Endothelial cell of umbilical vein (primary cell): ENCODE measurements around the gene NDRG2. TPM values are rescaled to one million over a fixed set of nuclear protein-coding genes. Genes with fewer than 3 reads are reported as not detected.

Source experiments
- BruUV-seq: library from RNA; stranded (reverse); fragments of 400-500 nt; replicated peaks from 2 replicates; lab custom pipeline; 2021; lab: Mats Ljungman, UMichigan
- CTCF ChIA-PET: fragments of 300-600, 350-600 bp; sonication (Branson Sonifier 250); formaldehyde crosslinking; loops from one replicate; lab custom pipeline; 2021; ENCODE audit warnings: antibody characterized with exemption, inconsistent platforms; lab: Charles Lee
- POLR2A ChIA-PET: fragments of 300-600, 350-600 bp; sonication (Branson Sonifier 250); formaldehyde crosslinking; loops from one replicate; lab custom pipeline; 2021; ENCODE audit warnings: antibody characterized with exemption, inconsistent platforms; lab: Charles Lee
- DNase-seq: peaks from one replicate; pipeline ENCODE4 v3.0.0-alpha.2; 2011; ENCODE audit warnings: low read depth, low spot score
- FAIRE-seq: peaks from 2 replicates; lab custom pipeline; 2011; peaks lifted over from hg19 to GRCh38; lab: Jason Lieb, UNC
- H2AFZ ChIP-seq: 2 replicates; pipeline ENCODE4 v1.6.0; 2012; ENCODE audit warnings: low read depth, low read length, control low read depth, inconsistent platforms
- H3K27ac ChIP-seq: 2 replicates; pipeline ENCODE4 v1.5.1; 2011; ENCODE audit warnings: low read depth, mild to moderate bottlenecking, control low read depth, low read length, moderate library complexity; ENCODE audit not compliant: insufficient read depth
- H3K27me3 ChIP-seq, 2 experiments: 2 replicates each; pipeline versions ENCODE4 v1.6.0 to v1.6.1; 2011; ENCODE audit warnings: low read length in 2 of 2, mixed read lengths in 1 of 2; ENCODE audit not compliant: control insufficient read depth in 2 of 2, insufficient read depth in 2 of 2
- H3K36me3 ChIP-seq, 2 experiments: 2 replicates in 1 of 2; 3 replicates in 1 of 2; pipeline ENCODE4 v1.5.1; 2011; ENCODE audit warnings: low read length in 2 of 2, mild to moderate bottlenecking in 1 of 2, moderate library complexity in 1 of 2; ENCODE audit not compliant: control insufficient read depth in 2 of 2, insufficient read depth in 2 of 2; ENCODE audit errors: extremely low read depth in 1 of 2
- H3K4me1 ChIP-seq: 3 replicates; pipeline ENCODE4 v1.5.1; 2011; ENCODE audit warnings: mild to moderate bottlenecking, low read length; ENCODE audit not compliant: control insufficient read depth, insufficient read depth; ENCODE audit errors: extremely low read depth
- H3K4me2 ChIP-seq: 2 replicates; pipeline ENCODE4 v1.6.1; 2011; ENCODE audit warnings: low read length, control low read depth, mixed read lengths; ENCODE audit not compliant: insufficient read depth
- H3K4me3 ChIP-seq, 3 experiments: fragments of 200-600 bp in 1 of 3; sonication (generic), shearing (Covaris generic) in 1 of 3; replicated peaks in 1 of 3; 2 replicates each; pipeline ENCODE4 v1.5.1; 2011 to 2016; ENCODE audit warnings: control low read depth in 3 of 3, low read length in 3 of 3, mild to moderate bottlenecking in 2 of 3, inconsistent platforms in 1 of 3, low read depth in 1 of 3, moderate library complexity in 1 of 3; ENCODE audit not compliant: insufficient read depth in 1 of 3
- H3K79me2 ChIP-seq: 2 replicates; pipeline ENCODE4 v1.6.0; 2012; ENCODE audit warnings: low read length, inconsistent platforms; ENCODE audit not compliant: control insufficient read depth, insufficient read depth
- H3K9ac ChIP-seq: replicated peaks from 2 replicates; pipeline ENCODE3; 2011; ENCODE audit warnings: low read length, control low read depth; ENCODE audit not compliant: insufficient read depth; ENCODE audit errors: extremely low read depth
- H3K9me1 ChIP-seq: replicated peaks from 3 replicates; pipeline ENCODE4 v1.6.0; 2011; ENCODE audit warnings: mild to moderate bottlenecking, low read length; ENCODE audit not compliant: control insufficient read depth, insufficient read depth; ENCODE audit errors: extremely low read depth
- H3K9me3 ChIP-seq: replicated peaks from 2 replicates; pipeline ENCODE4 v1.5.1; 2012; ENCODE audit warnings: low read length, inconsistent platforms; ENCODE audit not compliant: control insufficient read depth, insufficient read depth
- H4K20me1 ChIP-seq: replicated peaks from 2 replicates; pipeline ENCODE3; 2011; ENCODE audit warnings: mild to moderate bottlenecking, low read length; ENCODE audit not compliant: control insufficient read depth, insufficient read depth; ENCODE audit errors: extremely low read depth
- EZH2 ChIP-seq: IDR thresholded peaks from 2 replicates; pipeline ENCODE4 v1.6.1; 2012; ENCODE audit warnings: borderline replicate concordance, low read depth, mild to moderate bottlenecking, moderate library complexity, low read length, inconsistent platforms; ENCODE audit not compliant: severe bottlenecking
- FOS ChIP-seq: IDR thresholded peaks from 2 replicates; pipeline ENCODE4 v1.6.1; 2011; ENCODE audit warnings: mild to moderate bottlenecking, low read length, moderate library complexity, borderline replicate concordance; ENCODE audit not compliant: insufficient read depth
- GATA2 ChIP-seq: IDR thresholded peaks from 2 replicates; pipeline ENCODE4 v1.7.0; 2011; ENCODE audit warnings: low read depth, mild to moderate bottlenecking, moderate library complexity, mixed read lengths, low read length; ENCODE audit not compliant: insufficient read length, insufficient read depth
- JUN ChIP-seq: IDR thresholded peaks from 2 replicates; pipeline ENCODE4 v1.6.1; 2011; ENCODE audit warnings: borderline replicate concordance, low read depth; ENCODE audit not compliant: insufficient read length, insufficient read depth
- MAX ChIP-seq: IDR thresholded peaks from 2 replicates; pipeline ENCODE4 v1.6.1; 2011; ENCODE audit not compliant: insufficient read depth, insufficient read length
- MYC ChIP-seq: IDR thresholded peaks from one replicate; pipeline ENCODE4 v1.6.1; 2011; ENCODE audit warnings: mild to moderate bottlenecking, low read depth, low read length
- POLR2A ChIP-seq: IDR thresholded peaks from 2 replicates; pipeline ENCODE4 v1.6.1; 2012; ENCODE audit warnings: low read depth, mild to moderate bottlenecking, control low read depth, low read length
- POLR2AphosphoS5 ChIP-seq: IDR thresholded peaks from 2 replicates; pipeline ENCODE4 v1.6.1; 2012; ENCODE audit warnings: low read depth, mild to moderate bottlenecking, control low read depth, low read length, moderate library complexity; ENCODE audit not compliant: insufficient read depth
- dilution Hi-C: fragments of 300-500 bp; cut with MboI; formaldehyde crosslinking; loops from one replicate; pipeline ENCODE4 v1.15.0; 2019; ENCODE audit warnings: low sequenced_read_pairs; ENCODE audit not compliant: extremely low pct_ligation_motif_present
- intact Hi-C: fragments of 100-400 bp; cut with micrococcal nuclease; formaldehyde crosslinking; loops from one replicate; pipeline ENCODE4 v1.10.0; 2022
- polyA plus RNA-seq, 4 experiments: library from polyadenylated mRNA; depleted of rRNA in 3 of 4; stranded (reverse) in 3 of 4; unstranded in 1 of 4; fragments of >200 nt; gene quantifications; 2 replicates each; pipeline versions ENCODE4 v1.2.1 to v1.2.3, GENCODE V29; 2011 to 2012; ENCODE audit warnings: missing spikeins in 1 of 4
- total RNA-seq: library from RNA; stranded (reverse); gene quantifications from 2 replicates; pipeline ENCODE4 v1.2.3, GENCODE V29; 2021
- TF ChIP-seq, protein P1 (sequence below), 2 donors: IDR thresholded peaks; 1 replicate in 1 of 2; 2 replicates in 1 of 2; pipeline ENCODE4 v1.5.1; 2011; ENCODE audit warnings: low read length in 2 of 2, mild to moderate bottlenecking in 2 of 2, moderate library complexity in 2 of 2, control low read depth in 1 of 2, inconsistent platforms in 1 of 2, low read depth in 1 of 2; ENCODE audit not compliant: insufficient read depth in 1 of 2; ENCODE audit errors: extremely low read depth in 1 of 2

Gene NDRG2
- total and polyA plus RNA-seq, 2 donors (not counting 3 experiments of a cell fraction or from before 2014, with no cell fraction given), result 0.54 TPM; not detected in 1

GRCh38 chr14:21017528-21018245 lies 7.2 kb downstream of the NDRG2 start:
- Histone ChIP-seq H3K36me3 (no peaks in the 10 kb centered on the region), H3K27me3 (peaks cover 18 to 28% of the 10 kb centered on the region in 2 experiments), H3K27ac (no peak overlapping the region), H3K9me3 (no peaks in the 10 kb centered on the region), H3K79me2 (no peaks in the 10 kb centered on the region), H3K4me2 (no peak overlapping the region), H4K20me1 (no peaks in the 10 kb centered on the region), H2AFZ (no peak overlapping the region), H3K9me1 (no peaks in the 10 kb centered on the region), H3K4me1 (no peaks in the 10 kb centered on the region), H3K9ac (no peak overlapping the region), H3K4me3 (no peak overlapping the region)
- intact Hi-C loops, result no loop called here
- dilution Hi-C loops, result no loop called here
- DNase-seq (no peak), FAIRE-seq (no peak)
- BruUV-seq, result no TSS peak
- TF ChIP-seq FOS, result no peak
- TF ChIP-seq, protein P1, sequence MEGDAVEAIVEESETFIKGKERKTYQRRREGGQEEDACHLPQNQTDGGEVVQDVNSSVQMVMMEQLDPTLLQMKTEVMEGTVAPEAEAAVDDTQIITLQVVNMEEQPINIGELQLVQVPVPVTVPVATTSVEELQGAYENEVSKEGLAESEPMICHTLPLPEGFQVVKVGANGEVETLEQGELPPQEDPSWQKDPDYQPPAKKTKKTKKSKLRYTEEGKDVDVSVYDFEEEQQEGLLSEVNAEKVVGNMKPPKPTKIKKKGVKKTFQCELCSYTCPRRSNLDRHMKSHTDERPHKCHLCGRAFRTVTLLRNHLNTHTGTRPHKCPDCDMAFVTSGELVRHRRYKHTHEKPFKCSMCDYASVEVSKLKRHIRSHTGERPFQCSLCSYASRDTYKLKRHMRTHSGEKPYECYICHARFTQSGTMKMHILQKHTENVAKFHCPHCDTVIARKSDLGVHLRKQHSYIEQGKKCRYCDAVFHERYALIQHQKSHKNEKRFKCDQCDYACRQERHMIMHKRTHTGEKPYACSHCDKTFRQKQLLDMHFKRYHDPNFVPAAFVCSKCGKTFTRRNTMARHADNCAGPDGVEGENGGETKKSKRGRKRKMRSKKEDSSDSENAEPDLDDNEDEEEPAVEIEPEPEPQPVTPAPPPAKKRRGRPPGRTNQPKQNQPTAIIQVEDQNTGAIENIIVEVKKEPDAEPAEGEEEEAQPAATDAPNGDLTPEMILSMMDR (IDR thresholded peaks at IDR 0.05; ENCODE audit: extremely low read depth in 1 of 2, insufficient read depth in 1 of 2, low read depth in 1 of 2, low read length in 2 of 2), result no peak
- TF ChIP-seq GATA2, result no peak
- no peak for TF ChIP-seq EZH2
- TF ChIP-seq POLR2AphosphoS5, result no peak
- TF ChIP-seq JUN, result no peak
- no peak for TF ChIP-seq MYC
- no peak for TF ChIP-seq MAX
- no peak for TF ChIP-seq POLR2A
- CTCF ChIA-PET, result interaction anchor here (1.4 to 7.4 kb wide), 4 partner anchors 12 to 87 kb away, joined by 5 to 214 read pairs (median 8); partner anchors contain the start of gene RNASE7
- POLR2A ChIA-PET, result no interaction called here
